IgD-negative memory B cell (primary cell): ENCODE measurements around the gene CNTNAP2. TPM values are rescaled to one million over a fixed set of nuclear protein-coding genes. Genes with fewer than 3 reads are reported as not detected.
"Not testable (repeated sequence)": the region's sequence is repeated elsewhere in the genome, so short reads cannot be mapped to it uniquely, and the experiment has no call there.

Experiments used
- H3K27ac Mint-ChIP-seq, 3 donors: one replicate each; pipeline ENCODE4 v1.8.0; 2020 to 2022; ENCODE audit warnings: mild to moderate bottlenecking in 3 of 3, mixed read lengths in 3 of 3, moderate library complexity in 1 of 3
- H3K27me3 Mint-ChIP-seq: one replicate; pipeline ENCODE4 v1.8.0; 2021; ENCODE audit warnings: mixed read lengths
- H3K36me3 Mint-ChIP-seq: one replicate; pipeline ENCODE4 v1.8.0; 2020; ENCODE audit warnings: mild to moderate bottlenecking, mixed read lengths
- H3K4me1 Mint-ChIP-seq, 3 donors: one replicate each; pipeline ENCODE4 v1.8.0; 2020 to 2022; ENCODE audit warnings: mixed read lengths in 3 of 3, mild to moderate bottlenecking in 1 of 3
- H3K4me3 Mint-ChIP-seq, 4 donors: one replicate each; pipeline ENCODE4 v1.8.0; 2020 to 2022; ENCODE audit warnings: mild to moderate bottlenecking in 4 of 4, mixed read lengths in 4 of 4, moderate library complexity in 3 of 4
- H3K9me3 Mint-ChIP-seq, 3 donors: one replicate each; pipeline ENCODE4 v1.8.0; 2020 to 2021; ENCODE audit warnings: mixed read lengths in 3 of 3, mild to moderate bottlenecking in 1 of 3
- polyA plus RNA-seq: library from polyadenylated mRNA; unstranded; fragments of 300-500 nt; fragmentation: Illumina TruSeq; gene quantifications from one replicate; pipeline ENCODE4 v1.2.3, GENCODE V29; 2021

CNTNAP2 gene
- polyA plus RNA-seq, 1 donor from 2014 or later, result 47.3 TPM

DNA sequence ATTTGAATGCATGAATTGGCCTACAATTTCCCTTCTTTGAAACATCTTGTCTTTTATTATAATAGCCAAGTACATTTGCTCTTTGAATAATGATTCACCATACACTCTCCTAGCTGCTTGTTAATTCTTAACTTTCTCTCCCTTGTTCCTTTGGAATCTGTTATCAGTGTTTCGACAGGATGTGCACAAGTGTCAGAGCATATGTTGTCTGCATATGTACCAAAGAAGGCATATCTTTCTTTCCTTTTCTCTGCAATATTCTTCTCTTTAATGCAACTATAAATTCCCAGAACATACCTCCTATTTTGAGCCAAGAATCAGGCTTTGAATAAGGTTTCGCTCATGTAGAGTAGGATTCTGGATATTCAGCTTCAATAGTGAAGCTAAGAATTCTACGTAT, 1625.7 kb downstream of the CNTNAP2 start:
- H3K27me3 Mint-ChIP-seq, result no peaks in the 10 kb centered on the region
- H3K9me3 Mint-ChIP-seq, result peaks cover 0 to 16% (median 5%) of the 10 kb centered on the region in 3 donors
- H3K4me1 Mint-ChIP-seq, result no peaks in the 10 kb centered on the region
- no peak overlapping the region for H3K27ac Mint-ChIP-seq
- no peak overlapping the region for H3K4me3 Mint-ChIP-seq
- H3K36me3 Mint-ChIP-seq, result no peaks in the 10 kb centered on the region

DNA sequence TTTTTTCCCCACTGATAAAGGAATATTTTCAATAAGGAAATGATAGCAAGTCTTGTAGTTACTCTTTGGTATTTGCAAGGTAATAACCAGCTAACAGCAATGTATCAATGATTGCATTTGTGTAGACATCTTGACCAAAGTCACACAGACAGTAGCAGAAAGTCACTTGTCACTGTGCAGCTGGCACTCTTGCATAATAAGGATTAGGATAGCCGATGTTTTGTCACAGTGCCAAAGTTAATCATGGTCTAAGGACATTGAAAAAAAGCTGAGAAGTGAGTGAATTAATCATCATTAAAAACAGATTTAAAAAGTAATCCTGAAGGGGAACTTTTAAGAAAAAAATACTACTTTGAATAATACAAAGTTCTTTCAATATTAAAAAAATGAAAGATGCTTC, 1639.7 kb downstream of the CNTNAP2 start:
- no peak overlapping the region for H3K4me3 Mint-ChIP-seq
- H3K27me3 Mint-ChIP-seq, result no peaks in the 10 kb centered on the region
- H3K36me3 Mint-ChIP-seq, result no peaks in the 10 kb centered on the region
- no peaks in the 10 kb centered on the region for H3K4me1 Mint-ChIP-seq
- H3K27ac Mint-ChIP-seq, result no peak overlapping the region
- H3K9me3 Mint-ChIP-seq, result peaks cover 0 to 2% (median 0%) of the 10 kb centered on the region in 3 donors

DNA sequence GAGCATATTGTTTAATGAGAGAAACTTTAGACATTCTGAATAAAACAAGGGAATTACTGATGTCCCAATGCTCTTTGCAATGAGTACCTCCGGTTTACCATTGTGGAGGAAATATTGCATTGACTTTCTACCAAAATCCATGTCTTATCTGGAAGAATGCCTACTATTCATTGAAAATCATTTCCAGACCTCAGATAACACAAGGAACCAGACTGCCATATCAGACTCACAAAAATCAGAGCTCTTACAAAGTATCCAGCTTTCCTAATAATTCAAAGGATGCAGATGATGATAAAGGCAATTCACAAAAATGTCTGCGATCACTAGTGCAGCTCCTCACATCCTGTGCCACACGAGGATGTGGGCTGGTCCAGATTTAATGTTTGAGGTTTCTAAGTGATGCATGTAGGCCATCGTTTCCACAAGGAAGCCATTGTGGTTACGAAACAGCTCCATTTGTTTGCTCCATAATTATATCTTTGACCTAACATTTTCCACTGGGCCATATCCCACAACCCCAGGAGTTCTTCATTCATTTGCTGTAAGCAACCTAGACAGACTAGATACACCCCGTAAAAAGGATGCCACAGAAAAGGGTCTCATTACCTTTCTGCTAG, 1642.8 kb downstream of the CNTNAP2 start:
- Mint-ChIP-seq H3K9me3 (peaks cover 0 to 2% (median 2%) of the 10 kb centered on the region in 3 donors), H3K27ac (no peak overlapping the region), H3K4me1 (no peaks in the 10 kb centered on the region), H3K27me3 (no peaks in the 10 kb centered on the region), H3K4me3 (no peak overlapping the region), H3K36me3 (no peaks in the 10 kb centered on the region)

DNA sequence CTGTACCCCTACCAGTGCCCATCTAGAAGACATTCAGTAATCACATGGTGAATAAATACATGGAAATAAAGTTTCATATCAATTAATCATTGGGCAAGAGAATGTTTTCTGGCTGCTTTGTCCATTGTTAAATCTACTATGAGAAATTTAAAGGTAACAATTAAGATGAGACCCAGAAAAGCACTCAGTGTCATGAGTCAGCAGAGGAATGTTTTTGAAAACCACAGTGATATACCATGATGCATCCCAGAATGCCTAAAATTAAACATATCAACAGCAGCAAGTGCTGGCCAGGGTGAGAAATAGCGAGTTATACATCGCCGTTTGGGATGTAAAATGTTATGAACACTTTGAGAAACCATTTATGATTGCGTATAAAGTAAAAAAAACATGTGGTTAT, 1648.7 kb downstream of the CNTNAP2 start:
- no peaks in the 10 kb centered on the region for H3K36me3 Mint-ChIP-seq
- H3K27ac Mint-ChIP-seq, result no peak overlapping the region
- no peaks in the 10 kb centered on the region for H3K27me3 Mint-ChIP-seq
- peaks cover 2 to 7% (median 2%) of the 10 kb centered on the region in 3 donors for H3K9me3 Mint-ChIP-seq
- H3K4me3 Mint-ChIP-seq, result no peak overlapping the region
- no peaks in the 10 kb centered on the region for H3K4me1 Mint-ChIP-seq

DNA sequence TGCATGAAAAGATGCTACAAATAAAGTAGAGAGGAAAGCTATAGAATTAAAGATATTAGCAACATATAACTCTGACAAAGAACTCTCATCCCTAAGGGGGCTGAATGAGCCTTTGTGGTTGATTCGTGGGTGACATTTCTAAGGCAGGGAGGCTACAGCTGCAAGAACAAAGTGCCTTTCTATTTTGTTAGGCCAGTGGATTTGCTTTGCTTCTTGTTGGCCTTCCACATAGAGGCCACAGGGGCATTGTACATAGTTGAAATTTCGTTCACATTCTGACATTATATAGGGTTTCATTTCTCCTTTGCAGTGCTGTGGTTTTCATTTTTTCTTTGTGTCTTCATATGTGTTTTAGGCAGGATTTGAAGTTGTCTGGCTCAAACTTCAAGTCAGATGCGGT, 1654.7 kb downstream of the CNTNAP2 start:
- H3K27me3 Mint-ChIP-seq, result no peaks in the 10 kb centered on the region
- no peak overlapping the region for H3K27ac Mint-ChIP-seq
- H3K4me3 Mint-ChIP-seq, result no peak overlapping the region
- peaks cover 0 to 7% (median 2%) of the 10 kb centered on the region in 3 donors for H3K9me3 Mint-ChIP-seq
- H3K36me3 Mint-ChIP-seq, result peaks cover 1% of the 10 kb centered on the region
- no peaks in the 10 kb centered on the region for H3K4me1 Mint-ChIP-seq

DNA sequence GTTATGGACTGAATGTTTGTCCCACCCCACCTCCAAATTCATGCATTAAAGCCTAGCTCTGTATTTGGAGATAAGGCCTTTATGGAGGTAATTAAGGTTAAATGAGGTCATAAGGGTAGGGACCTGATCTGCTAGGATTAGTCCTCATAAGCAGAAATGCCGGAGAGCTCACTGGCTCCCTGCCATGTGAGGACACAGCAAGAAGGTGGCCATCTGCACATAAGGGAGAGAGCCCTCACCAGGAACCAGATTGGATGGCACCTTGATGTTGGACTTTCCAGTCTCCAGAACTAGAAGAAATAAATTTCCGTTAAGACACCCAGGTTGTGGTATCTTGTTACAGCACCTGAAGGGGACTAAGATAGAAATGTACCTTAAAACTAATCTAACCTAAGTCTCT, 1657.9 kb downstream of the CNTNAP2 start:
- Mint-ChIP-seq H3K4me1 (no peaks in the 10 kb centered on the region), H3K9me3 (peaks cover 0 to 4% (median 2%) of the 10 kb centered on the region in 3 donors), H3K4me3 (no peak overlapping the region), H3K27me3 (no peaks in the 10 kb centered on the region), H3K27ac (no peak overlapping the region), H3K36me3 (peaks cover 1% of the 10 kb centered on the region)

DNA sequence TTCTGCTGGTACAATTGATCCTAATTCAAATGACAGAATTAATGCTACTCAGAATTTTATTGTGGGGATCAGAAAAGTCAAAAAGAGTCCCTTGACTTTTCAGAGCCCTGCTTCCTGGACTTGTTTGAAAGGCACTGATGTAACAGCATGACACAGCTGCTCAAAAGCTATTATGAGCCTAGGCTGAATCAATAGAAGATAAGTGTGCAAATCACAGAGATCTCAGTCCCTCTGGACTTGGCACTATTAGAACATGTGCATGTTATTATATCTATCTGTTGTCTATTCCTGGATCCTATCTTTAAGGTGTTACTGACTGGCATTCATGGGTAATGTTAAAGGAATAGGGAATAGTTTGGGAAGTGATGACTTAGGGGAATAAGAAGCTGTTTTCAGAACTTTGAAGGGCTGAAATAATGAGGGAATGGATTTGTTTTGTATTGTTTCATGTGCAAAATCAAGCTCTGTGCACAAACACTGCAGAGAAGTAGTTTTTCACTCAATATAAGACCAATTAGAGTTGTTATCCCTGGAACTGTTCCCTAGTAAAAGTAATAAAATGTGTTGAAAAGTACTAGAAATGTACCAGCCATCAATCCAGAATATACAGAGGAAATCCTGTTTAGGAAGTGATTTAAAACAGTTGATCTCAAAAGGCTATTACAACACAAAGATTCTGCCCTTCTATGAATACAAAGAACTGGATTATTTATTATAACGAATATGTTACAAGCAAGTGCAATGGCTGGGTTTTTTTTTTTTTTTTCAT, 1659.1 kb downstream of the CNTNAP2 start:
- no peaks in the 10 kb centered on the region for H3K4me1 Mint-ChIP-seq
- H3K9me3 Mint-ChIP-seq, result peaks cover 0 to 2% (median 0%) of the 10 kb centered on the region in 3 donors
- peaks cover 1% of the 10 kb centered on the region for H3K36me3 Mint-ChIP-seq
- no peak overlapping the region for H3K4me3 Mint-ChIP-seq
- no peak overlapping the region for H3K27ac Mint-ChIP-seq
- H3K27me3 Mint-ChIP-seq, result no peaks in the 10 kb centered on the region

DNA sequence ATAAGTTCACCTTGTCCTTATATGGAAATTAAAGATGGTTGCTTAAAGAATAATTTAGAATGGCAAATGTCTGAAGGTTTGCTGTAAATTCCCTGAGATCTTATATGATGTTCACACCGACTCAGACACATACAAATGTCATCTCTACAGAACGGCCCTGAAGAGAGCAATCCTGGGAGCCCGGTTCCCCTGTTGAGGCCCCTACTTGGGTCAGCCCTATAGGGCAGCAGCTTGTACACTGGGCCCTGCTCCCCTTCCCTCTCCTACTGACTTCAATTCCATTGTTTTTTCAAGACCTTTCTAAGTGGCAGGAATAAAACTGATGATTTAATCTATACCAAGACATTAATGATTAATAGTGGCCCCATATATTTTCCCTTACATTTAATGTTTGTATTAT, 1660.7 kb downstream of the CNTNAP2 start:
- H3K9me3 Mint-ChIP-seq, result peaks cover 0 to 2% (median 0%) of the 10 kb centered on the region in 3 donors
- H3K27me3 Mint-ChIP-seq, result no peaks in the 10 kb centered on the region
- no peak overlapping the region for H3K27ac Mint-ChIP-seq
- H3K4me3 Mint-ChIP-seq, result no peak overlapping the region
- no peaks in the 10 kb centered on the region for H3K4me1 Mint-ChIP-seq
- peaks cover 1% of the 10 kb centered on the region for H3K36me3 Mint-ChIP-seq

DNA sequence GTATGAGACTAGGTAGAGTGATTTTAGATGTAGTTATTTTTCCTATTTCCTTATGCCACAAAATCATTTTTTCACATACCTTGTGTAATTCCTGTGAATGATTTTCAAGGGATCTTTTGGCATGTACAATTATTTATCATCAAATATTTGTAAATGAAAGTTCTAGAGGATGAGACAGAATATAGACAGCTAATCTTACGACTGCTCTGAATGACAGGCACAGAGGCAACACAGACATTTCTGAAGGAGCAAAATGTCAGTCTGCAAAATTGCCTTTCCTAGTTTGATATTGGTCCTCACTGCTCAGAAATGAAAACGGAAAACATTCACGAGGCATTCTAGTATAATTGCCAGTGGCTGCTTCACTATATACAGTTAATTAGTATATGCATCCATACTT, 1663.3 kb downstream of the CNTNAP2 start:
- Mint-ChIP-seq H3K4me1 (no peaks in the 10 kb centered on the region), H3K9me3 (no peaks in the 10 kb centered on the region), H3K27ac (no peak overlapping the region), H3K4me3 (no peak overlapping the region), H3K36me3 (peaks cover 1% of the 10 kb centered on the region), H3K27me3 (no peaks in the 10 kb centered on the region)

DNA sequence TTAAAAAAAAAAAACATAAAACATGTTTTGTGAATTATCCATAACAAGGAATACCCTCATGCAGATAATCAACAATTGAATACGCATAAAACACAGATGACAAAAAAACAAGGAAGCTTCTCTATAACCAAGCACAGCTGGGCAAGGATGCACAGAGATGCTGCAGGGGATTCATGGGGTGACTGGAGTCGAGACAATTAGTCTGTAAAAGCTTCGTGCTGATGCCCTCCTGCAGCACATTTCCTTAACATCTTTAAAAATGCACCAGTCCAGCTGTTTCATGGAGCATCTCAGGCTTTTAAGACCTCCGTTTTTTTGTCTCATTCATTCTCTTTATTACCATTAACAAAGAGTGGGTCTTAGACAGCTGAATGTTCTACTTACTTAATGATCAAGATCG, 1680.0 kb downstream of the CNTNAP2 start:
- Mint-ChIP-seq H3K4me3 (no peak overlapping the region), H3K27me3 (no peaks in the 10 kb centered on the region), H3K27ac (no peak overlapping the region), H3K4me1 (no peaks in the 10 kb centered on the region), H3K9me3 (no peaks in the 10 kb centered on the region), H3K36me3 (no peaks in the 10 kb centered on the region)

DNA sequence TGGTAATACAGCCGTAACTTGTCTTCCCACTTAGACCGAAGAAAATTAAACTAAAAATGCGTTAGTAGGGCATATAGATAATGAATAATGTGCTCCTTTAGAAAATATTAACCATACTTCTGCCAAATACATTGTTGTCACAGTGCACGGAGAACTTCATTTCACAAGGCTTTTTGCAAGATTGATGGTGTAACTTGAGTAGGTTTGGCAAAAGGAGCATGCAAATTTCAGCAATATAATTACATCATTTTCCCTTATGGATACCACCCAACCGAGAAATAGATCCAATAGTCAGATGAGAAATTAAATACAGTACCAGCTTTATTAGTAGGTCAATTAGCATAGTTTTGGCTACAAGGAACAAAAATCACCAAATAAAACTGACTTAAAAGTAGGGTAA, 1681.4 kb downstream of the CNTNAP2 start:
- H3K36me3 Mint-ChIP-seq, result no peaks in the 10 kb centered on the region
- no peaks in the 10 kb centered on the region for H3K9me3 Mint-ChIP-seq
- no peak overlapping the region for H3K4me3 Mint-ChIP-seq
- no peaks in the 10 kb centered on the region for H3K27me3 Mint-ChIP-seq
- H3K27ac Mint-ChIP-seq, result no peak overlapping the region
- no peaks in the 10 kb centered on the region for H3K4me1 Mint-ChIP-seq

DNA sequence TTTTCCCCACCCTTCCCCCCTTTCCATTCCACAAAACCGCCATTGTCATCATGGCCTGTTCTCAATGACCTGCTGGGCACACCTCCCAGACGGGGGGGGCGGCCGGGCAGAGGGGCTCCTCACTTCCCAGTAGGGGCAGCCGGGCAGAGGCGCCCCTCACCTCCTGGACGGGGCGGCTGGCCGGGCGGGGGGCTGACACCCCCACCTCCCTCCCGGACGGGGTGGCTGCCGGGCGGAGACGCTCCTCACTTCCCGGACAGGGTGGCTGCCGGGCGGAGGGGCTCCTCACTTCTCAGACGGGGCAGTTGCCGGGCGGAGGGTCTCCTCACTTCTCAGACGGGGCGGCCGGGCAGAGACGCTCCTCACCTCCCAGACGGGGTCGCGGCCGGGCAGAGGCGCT, 1685.2 kb downstream of the CNTNAP2 start:
- H3K4me3 Mint-ChIP-seq, H3K36me3 Mint-ChIP-seq, H3K9me3 Mint-ChIP-seq, H3K4me1 Mint-ChIP-seq, H3K27ac Mint-ChIP-seq, H3K27me3 Mint-ChIP-seq: not testable (repeated sequence)

DNA sequence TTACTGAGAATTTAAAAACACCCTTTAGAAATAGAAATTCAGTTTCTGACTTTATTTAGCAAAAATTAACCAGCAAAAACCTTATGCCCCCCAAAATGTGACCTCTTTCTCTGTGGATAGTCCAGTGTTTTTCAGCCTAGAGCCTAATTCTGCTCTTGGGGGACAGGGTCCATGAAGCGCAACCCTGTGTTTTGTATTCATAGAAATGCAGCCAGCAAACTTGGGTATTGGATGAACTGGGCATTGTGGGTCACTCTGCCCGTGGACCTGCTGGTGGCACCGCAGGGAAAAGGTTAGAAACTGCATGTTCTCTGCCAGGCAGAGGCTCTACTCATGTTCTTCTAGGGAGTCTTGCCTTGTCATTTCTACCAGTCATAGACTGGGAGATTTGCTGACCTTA, 1686.5 kb downstream of the CNTNAP2 start:
- Mint-ChIP-seq H3K27me3 (no peaks in the 10 kb centered on the region), H3K27ac (no peak overlapping the region), H3K9me3 (peaks cover 0 to 3% (median 2%) of the 10 kb centered on the region in 3 donors), H3K4me3 (no peak overlapping the region), H3K4me1 (no peaks in the 10 kb centered on the region), H3K36me3 (no peaks in the 10 kb centered on the region)

DNA sequence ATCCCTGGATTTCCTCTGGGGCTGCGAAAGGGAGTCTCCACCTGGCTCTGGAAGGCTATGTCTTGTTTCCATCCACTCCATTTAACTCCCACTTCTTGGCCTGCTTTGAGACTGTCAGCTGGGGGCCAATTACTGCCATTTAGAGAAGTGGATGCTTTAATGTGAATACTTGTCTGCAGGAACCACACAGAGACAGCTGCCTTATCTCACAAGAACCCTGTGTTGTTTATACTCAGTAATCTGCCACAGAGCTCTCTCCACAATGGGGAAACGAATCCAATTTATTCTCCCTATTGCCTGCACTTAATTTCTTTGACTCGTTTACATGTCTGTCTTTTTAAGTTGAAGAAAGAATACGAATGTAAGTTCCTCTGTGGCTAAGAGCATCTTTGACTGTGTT, 1687.0 kb downstream of the CNTNAP2 start:
- no peaks in the 10 kb centered on the region for H3K27me3 Mint-ChIP-seq
- no peak overlapping the region for H3K27ac Mint-ChIP-seq
- peaks cover 0 to 3% (median 2%) of the 10 kb centered on the region in 3 donors for H3K9me3 Mint-ChIP-seq
- no peaks in the 10 kb centered on the region for H3K36me3 Mint-ChIP-seq
- no peaks in the 10 kb centered on the region for H3K4me1 Mint-ChIP-seq
- H3K4me3 Mint-ChIP-seq, result no peak overlapping the region

DNA sequence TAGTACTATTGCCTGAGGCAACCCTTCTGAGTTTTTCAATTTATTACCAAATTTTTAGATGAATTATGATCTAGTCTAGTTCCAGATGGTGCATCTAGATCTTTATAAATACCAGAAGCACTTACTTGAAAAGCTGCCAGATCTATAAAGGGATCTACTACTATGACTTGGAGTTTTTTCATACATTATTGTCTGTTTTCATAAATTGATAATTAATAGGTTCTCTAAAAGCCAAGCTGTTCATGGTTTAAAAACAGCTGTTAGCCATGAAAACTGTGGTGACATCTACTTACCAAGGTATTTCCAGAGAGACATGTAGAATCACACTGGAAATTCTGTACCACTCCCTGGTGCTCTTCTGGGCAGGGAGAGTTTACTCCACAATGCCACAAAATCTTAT, 1687.4 kb downstream of the CNTNAP2 start:
- H3K36me3 Mint-ChIP-seq, result no peaks in the 10 kb centered on the region
- peaks cover 2 to 3% (median 3%) of the 10 kb centered on the region in 3 donors for H3K9me3 Mint-ChIP-seq
- H3K4me3 Mint-ChIP-seq, result no peak overlapping the region
- H3K4me1 Mint-ChIP-seq, result no peaks in the 10 kb centered on the region
- no peaks in the 10 kb centered on the region for H3K27me3 Mint-ChIP-seq
- H3K27ac Mint-ChIP-seq, result no peak overlapping the region

DNA sequence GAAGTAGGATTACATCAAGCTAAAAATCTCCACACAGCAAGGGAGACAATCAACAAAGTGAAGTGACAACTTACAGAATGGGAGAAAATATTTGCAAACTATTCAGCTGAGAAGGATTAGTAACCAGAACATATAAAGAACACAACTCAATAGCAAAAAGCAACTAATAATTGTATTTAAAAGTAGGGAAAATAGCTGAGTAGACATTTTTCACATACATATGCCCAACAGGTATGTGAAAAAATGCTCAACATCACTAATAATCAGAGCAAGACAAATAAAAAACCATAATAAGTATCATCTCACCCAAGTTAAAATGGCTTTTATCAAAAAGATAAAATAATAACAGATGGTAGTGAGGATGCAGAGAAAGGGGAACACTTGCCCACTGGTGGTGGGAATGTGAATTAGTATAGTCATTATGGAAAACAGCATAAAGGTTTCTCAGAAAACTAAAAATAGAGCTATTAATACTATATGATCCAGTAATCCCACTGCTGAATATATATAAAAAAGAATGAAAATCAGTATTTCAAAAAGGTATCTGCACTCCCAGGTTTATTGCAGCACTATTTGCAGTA, 1689.5 kb downstream of the CNTNAP2 start:
- Mint-ChIP-seq H3K27ac (no peak overlapping the region), H3K9me3 (peaks cover 2 to 3% (median 3%) of the 10 kb centered on the region in 3 donors), H3K36me3 (no peaks in the 10 kb centered on the region), H3K4me3 (no peak overlapping the region), H3K4me1 (no peaks in the 10 kb centered on the region), H3K27me3 (no peaks in the 10 kb centered on the region)
